Stimulated activated memory B cell treated with anti-CD40 and anti-IgM and Interleukin-4, amounts not matched to agents 10 μg/mL and 1 μg/mL and 100 μg/mL, for 72 hours (primary cell): Measurements from ENCODE around the gene AATF.

Source experiments
- ATAC-seq: fragments of 150-1000 bp; cut with Tn5 transposase; 2 replicates; pipeline ENCODE4 v1.10.0; 2021
- H3K27ac Mint-ChIP-seq: one replicate; pipeline ENCODE4 v1.8.0; 2022; ENCODE audit warnings: mild to moderate bottlenecking, mixed read lengths
- H3K27me3 Mint-ChIP-seq: one replicate; pipeline ENCODE4 v1.8.0; 2022; ENCODE audit warnings: mixed read lengths
- H3K36me3 Mint-ChIP-seq: one replicate; pipeline ENCODE4 v1.8.0; 2022; ENCODE audit warnings: mixed read lengths
- H3K4me1 Mint-ChIP-seq: one replicate; pipeline ENCODE4 v1.8.0; 2022; ENCODE audit warnings: mixed read lengths
- H3K4me3 Mint-ChIP-seq: one replicate; pipeline ENCODE4 v1.8.0; 2022; ENCODE audit warnings: mild to moderate bottlenecking, moderate library complexity, mixed read lengths
- H3K9me3 Mint-ChIP-seq: one replicate; pipeline ENCODE4 v1.8.0; 2022; ENCODE audit warnings: mixed read lengths

Gene AATF

DNA sequence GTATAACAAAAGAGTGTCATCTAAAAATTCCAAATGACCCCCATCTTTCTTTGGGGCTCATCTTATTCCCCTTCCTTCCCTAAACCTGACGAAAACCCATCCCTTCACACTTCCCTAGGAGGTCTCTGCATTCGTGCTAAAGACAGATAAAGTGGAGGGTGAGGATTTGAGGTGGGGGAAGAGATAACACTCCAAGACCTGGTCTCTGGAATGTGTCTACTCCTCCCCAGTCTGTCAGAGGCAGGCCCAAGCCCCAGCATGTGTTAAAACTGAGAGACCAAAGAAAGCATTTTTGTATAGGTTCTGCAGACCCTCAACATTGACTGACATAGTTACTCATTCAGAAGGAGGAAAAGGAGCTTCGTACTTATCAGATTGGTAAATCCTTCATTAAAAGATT is 22.5 kb upstream of the AATF start:
- Mint-ChIP-seq H3K27me3 (peaks cover 45% of the 10 kb centered on the region), H3K4me1 (peaks cover 18% of the 10 kb centered on the region)
- ATAC-seq = no peak

DNA sequence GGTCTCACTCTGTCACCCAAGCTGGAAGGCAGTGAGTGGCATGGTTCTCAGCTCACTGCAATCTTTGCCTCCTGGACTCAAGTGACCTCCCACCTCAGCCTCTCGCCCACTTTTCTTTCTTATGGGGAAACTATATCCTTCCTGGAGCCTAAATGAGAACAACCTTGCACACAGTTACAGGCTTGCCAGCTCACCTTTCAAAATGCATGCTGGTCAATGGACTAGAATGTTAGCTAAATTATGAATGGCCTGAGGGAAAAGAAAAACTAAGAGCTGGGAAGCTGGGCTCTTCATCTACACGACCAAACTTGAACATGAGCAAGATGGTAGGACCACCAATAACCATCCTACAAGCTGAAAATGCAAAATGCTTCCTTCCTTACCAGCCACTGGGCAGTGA is 22.1 kb upstream of the AATF start:
- H3K9me3 Mint-ChIP-seq = no peaks in the 10 kb centered on the region
- peaks cover 45% of the 10 kb centered on the region for H3K27me3 Mint-ChIP-seq
- no peak for ATAC-seq
- H3K4me3 Mint-ChIP-seq = no peak overlapping the region
- peaks cover 23% of the 10 kb centered on the region for H3K4me1 Mint-ChIP-seq
- no peaks in the 10 kb centered on the region for H3K36me3 Mint-ChIP-seq
- H3K27ac Mint-ChIP-seq = no peak overlapping the region

More for the DNA sequence above, 22.5 kb upstream of the AATF start:
- H3K4me3 Mint-ChIP-seq = no peak overlapping the region
- no peaks in the 10 kb centered on the region for H3K9me3 Mint-ChIP-seq
- no peaks in the 10 kb centered on the region for H3K36me3 Mint-ChIP-seq
- no peak overlapping the region for H3K27ac Mint-ChIP-seq

DNA sequence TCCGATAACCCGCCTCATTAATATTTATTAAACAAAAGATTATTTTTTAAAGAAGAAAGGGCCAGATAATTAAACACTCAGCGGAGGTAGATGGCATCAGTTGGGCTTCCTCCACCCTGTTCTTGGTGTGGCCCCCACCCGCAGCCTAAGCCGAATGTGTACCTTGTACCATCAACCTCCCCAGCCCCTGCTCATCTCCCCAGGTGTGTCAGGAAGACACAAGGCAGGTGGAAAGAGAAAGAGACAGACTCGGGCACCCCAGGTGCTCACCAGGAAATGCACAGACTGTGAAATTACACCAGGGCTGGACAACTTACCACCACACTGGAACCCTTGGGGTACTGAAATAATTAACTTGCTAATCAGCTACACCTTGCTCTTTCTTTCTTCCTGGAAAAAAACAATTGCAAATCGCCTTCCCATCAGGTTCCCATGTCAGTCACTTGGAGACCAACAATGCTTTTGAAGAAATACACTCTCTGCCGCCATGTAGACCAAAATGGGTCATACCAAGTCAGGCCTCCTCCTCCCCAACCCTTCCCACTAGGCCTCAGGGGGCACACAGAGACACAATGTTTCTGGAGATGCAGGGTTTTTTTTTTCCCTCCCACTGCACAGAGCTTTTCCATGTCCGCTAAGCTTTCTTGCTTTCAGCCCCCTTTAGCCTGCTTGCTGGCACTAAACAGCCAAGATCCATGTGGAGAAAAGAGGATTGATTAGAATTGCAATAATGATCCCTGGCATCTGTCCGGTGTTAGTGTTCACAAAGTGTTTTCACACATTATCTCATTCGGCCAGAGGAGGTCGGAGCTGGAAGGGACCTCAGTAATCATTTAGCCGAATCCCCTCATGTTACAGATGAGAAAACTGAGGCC is 20.0 kb upstream of the AATF start:
- Mint-ChIP-seq H3K36me3 (no peaks in the 10 kb centered on the region), H3K27me3 (peaks cover 61% of the 10 kb centered on the region), H3K4me1 (peaks cover 40% of the 10 kb centered on the region), H3K9me3 (no peaks in the 10 kb centered on the region), H3K4me3 (peak overlapping the region; percentile 80), H3K27ac (peak overlapping the region; percentile 58)
- ATAC-seq = no peak

DNA sequence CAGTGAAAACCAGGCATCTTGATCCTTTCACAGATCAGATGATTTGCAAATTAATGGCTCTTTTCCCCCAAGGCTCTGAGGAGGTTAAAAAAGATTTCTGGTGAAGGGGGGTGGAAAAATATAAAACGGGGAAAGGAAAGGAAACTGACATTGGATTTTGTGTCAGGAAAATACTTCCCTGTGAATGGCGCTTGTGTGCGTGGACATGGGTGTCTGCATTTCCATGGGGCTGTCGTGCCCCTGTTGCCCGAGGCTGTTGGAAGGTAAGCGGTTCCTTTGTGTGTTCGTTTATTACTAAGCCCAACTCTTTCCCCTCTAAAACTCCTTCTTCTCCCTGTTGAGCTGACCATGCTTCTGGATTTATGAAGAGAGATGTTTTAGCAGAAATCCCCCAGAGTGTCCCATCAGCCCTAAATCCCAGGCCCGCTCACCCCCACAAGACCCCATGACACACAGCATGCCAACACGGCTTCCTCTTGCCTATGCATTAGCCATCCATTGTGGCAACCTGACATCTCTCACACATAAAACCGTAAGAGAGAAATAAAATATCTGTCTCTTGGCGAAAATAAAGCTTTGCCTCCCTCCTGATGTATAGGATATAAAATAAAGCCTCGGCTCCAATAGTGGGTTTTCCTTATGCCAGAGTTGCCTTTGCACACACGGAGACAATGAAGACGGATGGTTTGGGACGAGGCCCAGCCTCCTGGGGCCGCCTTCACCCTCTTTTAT is 18.7 kb upstream of the AATF start:
- Mint-ChIP-seq H3K27ac (no peak overlapping the region), H3K27me3 (peaks cover 71% of the 10 kb centered on the region), H3K36me3 (no peaks in the 10 kb centered on the region), H3K4me3 (no peak overlapping the region), H3K4me1 (peaks cover 44% of the 10 kb centered on the region), H3K9me3 (no peaks in the 10 kb centered on the region)
- ATAC-seq = no peak

DNA sequence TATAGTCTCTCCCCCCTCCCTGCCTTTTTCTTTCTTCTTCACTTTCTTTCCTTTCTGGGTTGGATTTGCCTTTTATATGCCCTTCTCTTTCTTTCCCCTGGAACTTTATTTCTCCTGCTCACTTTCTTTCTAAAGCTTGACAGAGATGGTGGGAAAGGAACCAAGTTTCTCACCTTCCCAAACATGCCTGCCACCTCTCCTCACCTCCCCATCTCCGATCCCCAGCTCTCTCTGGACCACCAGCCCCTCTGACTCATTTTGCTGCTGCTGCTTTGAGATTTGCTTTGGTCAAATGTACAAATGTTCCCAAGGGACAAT is 18.2 kb upstream of the AATF start:
- no peak overlapping the region for H3K27ac Mint-ChIP-seq
- peaks cover 76% of the 10 kb centered on the region for H3K27me3 Mint-ChIP-seq
- peaks cover 48% of the 10 kb centered on the region for H3K4me1 Mint-ChIP-seq
- H3K9me3 Mint-ChIP-seq = no peaks in the 10 kb centered on the region
- no peaks in the 10 kb centered on the region for H3K36me3 Mint-ChIP-seq
- ATAC-seq = no peak
- H3K4me3 Mint-ChIP-seq = no peak overlapping the region

DNA sequence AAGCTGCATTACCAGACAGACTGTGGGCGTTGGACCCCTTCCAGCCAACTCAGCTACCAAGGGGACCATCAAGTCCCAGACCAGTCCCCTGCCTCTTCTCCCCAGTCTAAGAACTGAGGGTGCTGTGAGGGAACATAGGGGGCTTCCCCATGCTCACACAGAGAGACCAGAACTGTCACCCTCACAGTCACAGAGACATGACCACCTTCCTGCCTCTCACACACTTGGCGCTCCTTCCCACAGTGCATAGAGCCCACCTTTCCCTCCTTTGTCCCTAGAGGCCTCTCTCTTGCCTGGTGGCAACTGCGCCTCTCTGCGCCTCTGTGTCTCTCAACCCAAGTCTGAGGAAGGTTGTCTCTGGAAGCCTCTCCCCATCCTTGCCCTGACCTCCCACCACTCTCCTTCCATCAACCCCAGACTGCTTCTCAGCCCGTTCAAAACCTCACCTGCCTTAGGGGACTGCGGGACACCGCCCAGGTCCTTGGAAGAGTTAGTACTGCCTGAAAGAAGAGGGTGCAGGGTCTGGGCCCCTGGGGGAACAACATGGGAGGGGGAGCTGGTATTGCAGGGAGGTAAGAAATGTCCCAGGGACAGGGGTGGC is 17.6 kb upstream of the AATF start:
- peaks cover 83% of the 10 kb centered on the region for H3K27me3 Mint-ChIP-seq
- H3K36me3 Mint-ChIP-seq = no peaks in the 10 kb centered on the region
- no peak for ATAC-seq
- no peak overlapping the region for H3K27ac Mint-ChIP-seq
- H3K4me3 Mint-ChIP-seq = no peak overlapping the region
- H3K4me1 Mint-ChIP-seq = peaks cover 55% of the 10 kb centered on the region
- H3K9me3 Mint-ChIP-seq = no peaks in the 10 kb centered on the region

DNA sequence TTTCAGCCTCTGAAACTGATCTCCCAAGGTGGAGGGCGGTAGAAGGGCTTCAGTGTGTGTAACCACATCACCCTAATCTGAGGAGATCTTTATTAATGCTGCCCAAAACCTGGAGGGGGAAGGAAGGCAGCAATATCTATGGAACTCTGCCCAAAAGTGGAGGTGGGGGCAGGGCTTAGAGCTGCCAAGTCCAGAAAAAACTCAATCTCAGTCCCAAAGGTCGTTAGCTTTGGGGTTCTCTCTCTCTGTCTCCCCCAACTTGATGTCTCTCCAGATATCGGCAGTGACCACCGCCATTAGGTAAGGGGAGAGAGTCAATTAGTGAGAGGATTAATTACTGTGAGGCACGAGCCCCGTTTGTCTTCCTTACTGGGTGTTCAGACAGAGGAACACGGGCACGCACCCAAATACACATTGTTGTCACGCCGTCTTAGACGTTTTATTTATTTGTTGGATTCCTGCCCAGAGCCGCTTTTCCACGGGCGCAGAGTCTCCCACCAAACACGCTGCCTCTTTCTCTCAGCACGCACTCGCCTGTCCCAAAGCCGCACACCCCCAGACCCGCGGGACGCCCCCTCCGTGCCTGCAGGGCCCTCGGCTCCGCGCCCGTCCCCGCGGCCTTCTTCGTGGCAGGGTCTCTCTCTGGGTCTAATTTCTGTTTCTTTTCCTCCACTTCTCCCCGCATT is 16.9 kb upstream of the AATF start:
- ATAC-seq = no peak
- Mint-ChIP-seq H3K36me3 (no peaks in the 10 kb centered on the region), H3K9me3 (no peaks in the 10 kb centered on the region), H3K27me3 (peaks cover 89% of the 10 kb centered on the region), H3K4me1 (peaks cover 61% of the 10 kb centered on the region), H3K27ac (no peak overlapping the region), H3K4me3 (peak overlapping the region; percentile 42)

DNA sequence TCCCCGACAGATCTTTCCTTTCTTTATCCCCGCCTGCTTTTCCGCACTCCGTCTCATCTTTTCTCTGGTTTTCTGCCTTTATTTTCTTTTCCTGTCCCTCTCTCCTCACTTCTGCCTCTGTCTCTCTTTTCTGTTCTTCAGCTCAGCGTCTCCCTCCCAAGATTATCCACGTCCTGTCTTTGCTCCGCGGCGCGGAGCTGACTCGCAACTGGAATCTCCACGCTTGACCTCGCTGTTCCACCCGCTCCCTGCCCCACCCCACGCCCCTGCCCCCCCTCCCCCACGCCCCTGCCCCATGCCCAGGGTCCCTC is 16.4 kb upstream of the AATF start:
- H3K4me1 Mint-ChIP-seq = peaks cover 66% of the 10 kb centered on the region
- peak overlapping the region; percentile 42 for H3K4me3 Mint-ChIP-seq
- no peak overlapping the region for H3K27ac Mint-ChIP-seq
- H3K9me3 Mint-ChIP-seq = no peaks in the 10 kb centered on the region
- H3K27me3 Mint-ChIP-seq = peaks cover 94% of the 10 kb centered on the region
- no peaks in the 10 kb centered on the region for H3K36me3 Mint-ChIP-seq
- ATAC-seq = no peak

DNA sequence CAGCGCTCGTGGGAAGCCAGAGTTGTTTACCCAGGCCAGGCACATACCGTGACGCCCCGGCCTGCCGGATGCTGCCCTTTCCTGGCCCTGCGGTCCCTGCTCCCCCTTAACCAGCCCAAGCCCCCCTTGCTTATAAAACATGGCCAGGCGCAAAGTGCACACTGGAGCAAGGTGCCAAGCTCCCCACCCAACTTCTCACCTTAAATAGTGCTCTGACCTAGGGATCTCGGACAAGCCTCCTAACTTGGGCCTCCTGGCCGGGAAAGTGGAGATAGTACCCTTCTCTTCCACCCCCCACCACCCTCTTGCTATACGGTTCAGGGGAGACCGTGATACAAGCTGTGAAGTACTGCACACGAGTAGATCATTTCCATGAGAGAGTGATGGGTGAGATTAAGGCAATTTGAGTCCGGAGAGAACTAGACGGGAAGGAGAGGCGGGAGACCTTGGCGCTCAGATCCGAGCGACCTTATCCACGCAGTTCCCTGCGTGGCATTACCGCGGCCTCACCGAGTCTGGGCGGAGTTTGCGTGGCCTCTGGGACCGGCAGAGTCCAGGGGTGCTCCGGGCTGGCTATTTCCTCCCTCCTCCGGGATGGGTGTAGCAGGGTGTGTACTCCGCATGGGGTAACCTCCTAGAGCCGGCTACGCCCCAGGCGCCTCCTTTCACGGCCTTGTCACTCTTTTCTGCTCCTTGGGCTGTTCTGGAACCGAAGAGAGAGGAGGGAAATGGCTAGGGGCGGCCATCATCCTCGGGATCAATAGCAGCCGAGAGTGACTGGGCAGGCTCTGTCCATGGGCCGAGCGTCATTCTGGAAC is 15.9 kb upstream of the AATF start:
- ATAC-seq = no peak
- H3K4me1 Mint-ChIP-seq = peaks cover 68% of the 10 kb centered on the region
- no peaks in the 10 kb centered on the region for H3K9me3 Mint-ChIP-seq
- H3K36me3 Mint-ChIP-seq = no peaks in the 10 kb centered on the region
- H3K4me3 Mint-ChIP-seq = no peak overlapping the region
- H3K27me3 Mint-ChIP-seq = peaks cover 97% of the 10 kb centered on the region
- no peak overlapping the region for H3K27ac Mint-ChIP-seq

DNA sequence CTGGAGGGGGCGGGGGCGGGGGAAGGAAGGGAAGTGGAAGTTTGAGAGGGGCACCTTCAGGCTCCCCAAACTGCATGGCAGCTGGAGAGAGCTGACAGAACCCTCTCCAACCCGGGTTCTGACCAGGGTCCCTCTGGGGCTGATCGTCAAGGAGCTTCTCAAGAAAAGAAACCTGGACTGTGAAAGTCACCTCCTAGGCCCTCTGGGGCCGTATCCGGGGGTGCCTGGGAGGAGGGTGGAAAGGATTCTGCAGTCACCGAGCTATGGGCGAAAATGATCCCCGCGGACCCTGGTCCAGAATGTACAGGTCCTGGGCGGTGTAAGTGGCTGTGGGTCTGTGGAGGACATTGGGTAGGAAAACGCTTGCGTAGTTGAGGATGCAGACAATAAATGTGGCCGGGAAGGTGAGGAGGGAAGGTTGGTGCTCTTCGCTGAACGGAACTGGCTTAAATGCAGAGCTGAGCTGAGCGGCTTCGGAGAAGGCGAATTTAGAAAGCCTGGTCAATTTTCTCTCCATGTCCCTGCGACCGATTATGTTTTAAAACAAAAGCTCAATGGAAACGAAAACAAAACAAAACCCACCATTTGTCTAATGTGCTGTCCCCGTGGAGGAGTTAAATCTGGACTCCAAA is 15.1 kb upstream of the AATF start:
- no peak overlapping the region for H3K27ac Mint-ChIP-seq
- no peaks in the 10 kb centered on the region for H3K36me3 Mint-ChIP-seq
- ATAC-seq = no peak
- peaks cover 65% of the 10 kb centered on the region for H3K4me1 Mint-ChIP-seq
- H3K9me3 Mint-ChIP-seq = no peaks in the 10 kb centered on the region
- no peak overlapping the region for H3K4me3 Mint-ChIP-seq
- peaks cover 97% of the 10 kb centered on the region for H3K27me3 Mint-ChIP-seq

DNA sequence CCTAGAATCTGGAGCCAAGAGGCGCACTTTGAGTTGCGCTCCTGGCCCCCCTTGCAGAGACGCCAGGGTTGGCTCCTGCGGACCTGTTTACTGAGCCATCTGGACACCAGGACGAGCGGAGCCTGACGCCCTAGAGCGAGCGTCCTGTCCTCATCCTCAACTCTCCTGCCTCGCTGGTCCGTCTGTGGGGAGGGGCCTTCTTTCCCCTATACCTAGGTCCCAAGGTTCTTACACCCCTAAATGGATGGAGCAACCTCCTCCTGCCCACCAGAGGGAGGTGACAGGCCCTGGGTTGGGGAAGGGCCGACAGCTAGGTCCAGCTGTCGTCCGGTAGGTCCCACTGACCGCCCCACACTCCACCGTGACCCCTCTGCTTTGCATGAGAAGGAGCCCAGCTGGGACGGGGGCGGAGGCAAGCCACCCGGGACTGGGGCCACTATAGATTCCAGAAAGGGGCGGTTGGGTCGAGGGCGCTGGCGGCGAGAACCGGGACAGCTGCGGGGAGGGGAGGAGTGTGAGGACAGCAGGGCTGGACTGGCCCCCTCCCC is 14.5 kb upstream of the AATF start:
- no peak for ATAC-seq
- no peaks in the 10 kb centered on the region for H3K36me3 Mint-ChIP-seq
- H3K9me3 Mint-ChIP-seq = no peaks in the 10 kb centered on the region
- H3K27ac Mint-ChIP-seq = no peak overlapping the region
- no peak overlapping the region for H3K4me3 Mint-ChIP-seq
- peaks cover 60% of the 10 kb centered on the region for H3K4me1 Mint-ChIP-seq
- peaks cover 97% of the 10 kb centered on the region for H3K27me3 Mint-ChIP-seq

DNA sequence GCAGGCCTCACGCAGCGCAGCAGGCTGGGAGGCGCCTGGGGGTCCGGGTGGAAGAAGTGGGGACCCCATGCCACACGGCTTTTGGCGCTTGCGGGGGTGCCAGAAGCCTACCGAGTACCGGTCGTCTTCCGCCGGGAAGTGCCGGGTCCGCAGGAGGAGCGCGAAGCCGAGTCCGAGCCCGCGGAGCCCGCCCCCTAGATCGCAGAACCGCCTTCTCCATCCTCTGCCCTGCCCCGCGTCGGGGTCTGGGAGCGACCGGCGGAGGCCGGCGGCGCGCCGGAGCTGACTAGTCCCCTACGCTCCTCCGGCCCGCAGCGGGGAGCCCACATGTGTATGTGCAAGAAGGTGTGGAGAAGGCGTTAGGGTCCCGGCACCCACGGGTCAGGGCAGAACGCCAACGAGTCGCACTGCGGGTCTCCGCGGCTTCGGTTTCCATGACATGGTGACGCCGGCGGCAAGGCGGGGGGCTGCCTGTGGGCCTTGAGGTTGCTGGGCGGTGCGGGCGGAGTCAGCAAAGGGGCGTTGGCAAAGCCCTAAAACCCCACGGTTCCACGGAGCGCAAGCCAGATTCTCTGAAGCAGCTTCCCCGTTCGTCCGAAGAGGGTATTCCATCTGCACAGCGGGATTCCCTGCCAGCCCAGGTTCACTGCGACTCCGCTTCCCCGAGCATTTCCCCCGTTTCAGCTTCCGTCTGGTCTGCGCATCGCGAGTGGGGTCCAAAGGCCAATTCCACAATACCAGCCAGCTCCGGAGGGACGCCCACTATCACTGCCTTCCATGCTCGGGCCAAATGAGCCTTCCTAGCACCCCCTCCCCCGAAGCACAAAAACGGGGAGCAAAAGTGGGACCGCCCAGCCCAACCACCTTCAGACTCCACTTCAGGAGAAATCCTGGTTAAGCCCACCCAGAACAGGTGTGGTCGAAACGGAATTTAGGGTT is 13.8 kb upstream of the AATF start:
- peaks cover 60% of the 10 kb centered on the region for H3K4me1 Mint-ChIP-seq
- H3K27me3 Mint-ChIP-seq = peaks cover 97% of the 10 kb centered on the region
- peak overlapping the region; percentile 28 for H3K4me3 Mint-ChIP-seq
- no peak overlapping the region for H3K27ac Mint-ChIP-seq
- H3K9me3 Mint-ChIP-seq = no peaks in the 10 kb centered on the region
- ATAC-seq = no peak
- no peaks in the 10 kb centered on the region for H3K36me3 Mint-ChIP-seq

DNA sequence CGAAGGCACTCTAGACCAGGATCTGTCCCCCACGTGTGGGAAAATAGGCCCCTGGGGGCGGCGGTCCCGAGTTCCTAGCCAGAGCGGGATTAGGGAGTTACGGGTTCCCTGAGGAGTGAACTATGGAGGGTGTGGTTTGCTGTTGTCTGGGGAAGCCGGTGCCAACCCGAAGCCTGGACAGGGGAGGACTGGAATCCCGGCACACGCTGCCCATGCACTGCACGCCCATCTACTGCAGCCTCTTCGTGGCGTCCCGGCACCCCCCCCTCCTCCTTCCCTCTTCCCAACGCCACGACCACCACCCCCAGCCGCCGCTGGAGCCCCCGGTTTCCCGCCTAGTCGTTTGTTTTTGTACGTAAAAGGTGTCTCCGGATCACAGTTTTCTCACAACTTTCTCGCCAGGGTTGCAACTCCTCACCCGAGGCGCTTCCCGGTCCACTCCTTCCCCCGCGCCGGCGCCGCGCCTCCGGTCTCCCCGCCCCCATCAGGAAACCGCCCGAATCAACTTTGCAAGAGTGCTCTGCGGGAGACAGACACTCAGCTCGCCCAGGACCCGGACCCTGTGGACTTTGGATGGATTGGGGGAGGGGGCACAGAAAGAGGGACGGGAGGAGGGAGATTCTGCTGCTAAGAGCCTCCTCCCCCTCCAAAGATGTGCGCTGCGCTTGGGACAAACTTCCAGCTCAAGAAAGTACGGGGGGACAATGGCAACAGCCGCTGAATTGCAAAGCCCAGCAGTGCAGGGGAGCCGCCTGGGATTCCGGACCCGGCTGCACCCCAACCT is 12.9 kb upstream of the AATF start:
- Mint-ChIP-seq H3K27me3 (peaks cover 97% of the 10 kb centered on the region), H3K9me3 (no peaks in the 10 kb centered on the region), H3K4me3 (peak overlapping the region; percentile 28), H3K36me3 (no peaks in the 10 kb centered on the region), H3K27ac (no peak overlapping the region), H3K4me1 (peaks cover 60% of the 10 kb centered on the region)
- no peak for ATAC-seq
